ENCODE data around the gene NECTIN4.
"Not testable (repeated sequence)": the region's sequence is repeated elsewhere in the genome, so short reads cannot be mapped to it uniquely, and the experiment has no call there.

Gene NECTIN4

DNA sequence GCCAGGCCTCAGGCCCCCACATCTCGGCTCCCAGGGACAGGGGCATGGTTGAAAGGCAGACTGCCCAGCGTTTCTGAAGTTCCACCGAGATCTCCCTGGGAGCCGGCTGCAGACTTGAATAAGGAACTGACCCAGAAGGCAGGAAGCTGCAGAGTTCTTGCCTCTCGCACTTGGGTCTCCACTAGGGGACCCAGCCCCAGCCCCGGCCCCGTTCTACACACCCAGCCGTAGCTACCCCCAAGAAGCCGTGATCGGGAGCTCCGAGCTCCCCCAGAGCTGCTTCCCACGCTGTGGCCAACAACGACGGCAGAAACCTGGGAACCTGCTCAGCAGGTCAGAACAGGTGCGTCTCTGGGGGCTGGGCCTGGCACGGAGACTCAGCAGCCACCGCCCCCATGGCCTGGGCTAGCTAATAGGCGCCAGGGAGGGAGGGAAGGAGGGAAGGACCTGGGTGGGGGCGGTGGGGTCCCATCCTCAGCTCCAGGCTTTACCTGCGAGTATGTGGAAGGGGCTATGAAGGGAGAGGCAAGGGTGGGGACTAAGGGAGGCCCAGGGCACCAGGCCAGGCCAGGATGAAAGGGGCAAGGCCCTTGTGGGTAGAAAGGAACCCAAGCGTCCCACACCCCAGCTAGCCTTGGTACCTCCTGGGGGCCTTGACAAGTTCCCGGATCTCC, at the start of gene NECTIN4:
Gene NECTIN4 (minus strand): TSS at position 308 of the 674 bp plus-strand sequence. CDS start 262 bp downstream, at position 46.
- DNase-seq: no peak

DNA sequence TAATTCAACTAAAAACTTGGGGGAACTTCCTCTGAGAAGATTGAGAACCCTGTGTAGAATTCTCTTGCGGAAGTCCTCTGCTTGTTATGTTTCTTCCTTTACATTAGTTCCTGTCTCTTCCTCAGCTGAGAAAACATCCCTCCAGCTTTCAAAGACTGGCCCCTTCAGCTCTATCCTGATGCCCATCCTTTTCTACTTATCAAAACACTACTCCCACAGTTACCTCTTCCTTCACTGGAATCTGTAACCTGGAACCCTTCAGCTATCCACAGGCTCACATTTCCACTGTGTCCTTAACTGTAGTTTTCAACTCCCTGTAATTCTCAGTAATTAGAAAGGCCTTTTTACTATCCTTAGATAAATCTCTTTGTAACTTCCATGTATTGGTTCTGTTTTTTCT, 49.1 kb upstream of the NECTIN4 start:
- no peak for DNase-seq

DNA sequence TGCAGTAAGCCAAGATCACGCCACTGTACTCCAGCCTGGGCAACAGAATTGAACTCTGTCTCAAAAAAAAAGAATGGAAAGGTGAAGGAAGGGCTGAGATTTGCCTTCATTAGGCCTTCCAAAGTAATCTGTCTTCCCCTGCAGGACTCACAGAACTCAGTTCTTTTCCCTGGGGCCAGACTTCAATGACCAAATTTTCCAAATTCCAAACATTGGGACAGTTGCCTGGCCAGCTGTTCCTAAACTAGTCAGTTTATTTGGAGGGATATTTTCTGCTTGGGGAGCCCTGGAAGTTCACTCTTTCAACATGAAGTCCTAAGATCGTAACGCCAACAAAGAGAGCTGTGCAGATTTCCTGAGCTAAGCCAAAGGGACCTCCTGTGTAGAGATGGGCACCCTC, 48.5 kb upstream of the NECTIN4 start:
- no peak for DNase-seq

DNA sequence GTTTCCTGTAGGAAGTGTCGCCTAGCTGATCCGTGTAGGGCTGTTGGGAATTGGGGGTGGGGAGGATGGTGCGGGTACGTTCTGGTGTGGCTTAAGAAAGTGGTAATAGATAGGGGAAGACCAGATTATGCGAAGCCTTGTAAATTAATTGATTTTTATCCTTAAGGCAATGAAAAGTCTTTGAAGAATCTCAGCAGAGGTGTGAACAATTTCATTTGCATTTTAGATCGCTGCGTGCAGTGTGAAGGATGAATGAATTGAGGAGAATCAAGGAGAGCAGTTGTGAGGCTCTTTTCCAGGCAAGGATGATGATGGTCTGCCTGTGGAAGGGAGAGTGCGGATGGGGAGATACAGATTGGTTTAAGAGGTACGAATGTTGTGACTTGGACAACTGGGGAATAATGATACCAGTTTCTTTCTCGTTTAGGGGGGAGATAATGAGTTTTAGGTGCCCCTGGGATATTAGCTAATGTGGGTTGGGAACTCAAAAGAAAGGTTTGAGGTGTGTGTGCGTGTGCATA, 43.9 kb upstream of the NECTIN4 start:
- DNase-seq: no peak

DNA sequence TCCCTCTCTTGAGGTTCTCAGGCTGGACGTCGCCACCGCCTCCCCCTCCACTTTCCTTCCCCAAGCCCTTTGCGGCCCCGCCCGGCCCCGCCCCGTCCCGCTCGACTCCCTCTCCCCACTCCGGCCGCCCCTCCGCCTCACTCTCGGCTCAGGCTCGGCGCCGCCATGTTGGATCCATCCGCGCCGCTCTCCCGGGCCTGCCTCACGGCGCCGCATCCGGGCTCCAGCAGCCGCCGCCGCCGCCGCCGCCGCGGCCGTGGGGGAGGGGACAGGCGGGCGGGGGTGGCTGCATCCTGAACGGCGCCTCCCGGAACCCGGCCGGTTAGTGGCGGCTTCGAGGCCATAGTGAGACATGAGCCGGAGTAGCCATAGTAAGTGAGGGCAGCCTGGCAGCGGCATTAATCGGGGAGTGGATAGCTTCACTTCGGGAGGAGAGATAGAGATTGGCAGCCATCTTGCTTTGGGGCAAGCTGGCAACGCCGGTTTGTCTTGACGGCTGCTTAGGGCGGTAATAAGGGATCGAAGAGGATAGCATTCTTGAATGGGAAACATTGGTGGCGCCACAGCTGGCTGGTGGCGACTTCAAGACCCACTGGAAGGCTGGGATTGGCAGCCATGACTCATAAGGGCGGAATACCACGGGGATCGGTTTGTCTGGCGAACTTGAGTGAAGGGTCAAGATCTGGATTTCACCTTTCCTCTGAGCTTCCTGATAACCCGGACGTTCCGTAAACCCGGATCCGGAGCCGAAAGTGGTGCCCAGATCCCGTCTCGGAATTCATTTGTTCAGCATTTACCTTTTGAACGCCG, 43.3 kb upstream of the NECTIN4 start, which contains the start of gene DEDD:
Gene DEDD (minus strand): TSS at position 258 of the 810 bp plus-strand sequence. CDS start 8,205 bp downstream, outside the sequence.
- peak; percentile 94 for DNase-seq

DNA sequence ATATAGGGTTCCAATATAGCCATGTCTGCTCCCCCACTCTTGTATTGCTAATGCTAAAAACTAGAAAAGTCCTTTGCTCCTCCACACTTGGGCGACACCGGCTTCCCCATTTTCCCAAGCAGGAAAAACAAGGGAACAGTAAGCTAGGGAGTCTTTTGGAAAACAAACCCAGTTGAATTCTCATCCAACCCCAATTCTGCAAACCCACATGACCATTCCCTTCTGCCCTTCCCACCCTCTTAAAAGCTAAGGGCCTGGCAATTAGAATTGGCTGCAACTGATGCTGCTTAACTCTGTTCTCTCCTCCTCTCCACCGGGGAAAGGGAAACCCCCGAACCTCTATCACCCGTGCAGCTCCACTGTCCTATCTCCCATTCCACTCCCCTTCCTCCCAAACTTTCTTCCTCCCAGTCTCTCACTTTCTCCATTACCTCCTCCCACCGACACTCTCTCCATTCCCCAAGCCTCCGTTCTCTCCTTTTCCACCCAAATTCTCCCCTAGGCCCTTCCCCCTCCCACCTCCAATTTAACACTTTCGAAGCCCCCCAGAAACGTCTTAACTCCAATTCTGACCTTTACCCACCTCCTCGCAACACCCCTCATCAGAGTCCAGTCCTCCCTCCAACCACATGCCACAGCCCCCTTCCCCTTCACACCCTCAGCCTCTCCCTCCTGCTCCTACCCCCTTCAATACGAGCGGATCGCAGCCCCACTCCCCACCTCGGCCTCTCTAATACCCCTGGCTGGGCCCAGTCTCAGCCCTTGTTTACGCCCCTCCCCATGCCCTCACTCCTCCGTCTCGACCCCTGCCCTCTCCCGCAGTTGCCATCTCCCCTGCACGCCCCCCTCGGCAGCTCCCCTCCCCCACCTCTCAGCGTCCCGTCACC, 42.4 kb upstream of the NECTIN4 start:
- DNase-seq: no peak

DNA sequence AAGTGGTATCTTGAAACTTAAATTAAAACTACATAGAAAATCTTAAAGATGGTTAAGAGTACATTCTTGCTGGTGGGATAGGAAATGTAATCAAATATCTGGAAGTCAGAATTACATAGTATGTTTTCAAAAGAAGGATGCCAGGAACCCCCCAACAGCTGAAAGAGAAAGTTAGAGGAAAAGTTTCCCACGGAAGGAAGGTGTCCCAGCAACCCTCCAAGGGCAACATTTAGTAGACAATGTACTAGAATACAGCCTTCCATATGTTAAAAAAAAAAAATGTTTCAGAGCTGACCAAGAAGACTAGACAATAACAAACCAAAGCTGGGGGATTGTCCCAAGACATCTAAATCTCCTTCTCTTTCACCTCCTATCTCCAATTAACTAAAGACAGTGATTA, 40.9 kb upstream of the NECTIN4 start:
- no peak for DNase-seq

DNA sequence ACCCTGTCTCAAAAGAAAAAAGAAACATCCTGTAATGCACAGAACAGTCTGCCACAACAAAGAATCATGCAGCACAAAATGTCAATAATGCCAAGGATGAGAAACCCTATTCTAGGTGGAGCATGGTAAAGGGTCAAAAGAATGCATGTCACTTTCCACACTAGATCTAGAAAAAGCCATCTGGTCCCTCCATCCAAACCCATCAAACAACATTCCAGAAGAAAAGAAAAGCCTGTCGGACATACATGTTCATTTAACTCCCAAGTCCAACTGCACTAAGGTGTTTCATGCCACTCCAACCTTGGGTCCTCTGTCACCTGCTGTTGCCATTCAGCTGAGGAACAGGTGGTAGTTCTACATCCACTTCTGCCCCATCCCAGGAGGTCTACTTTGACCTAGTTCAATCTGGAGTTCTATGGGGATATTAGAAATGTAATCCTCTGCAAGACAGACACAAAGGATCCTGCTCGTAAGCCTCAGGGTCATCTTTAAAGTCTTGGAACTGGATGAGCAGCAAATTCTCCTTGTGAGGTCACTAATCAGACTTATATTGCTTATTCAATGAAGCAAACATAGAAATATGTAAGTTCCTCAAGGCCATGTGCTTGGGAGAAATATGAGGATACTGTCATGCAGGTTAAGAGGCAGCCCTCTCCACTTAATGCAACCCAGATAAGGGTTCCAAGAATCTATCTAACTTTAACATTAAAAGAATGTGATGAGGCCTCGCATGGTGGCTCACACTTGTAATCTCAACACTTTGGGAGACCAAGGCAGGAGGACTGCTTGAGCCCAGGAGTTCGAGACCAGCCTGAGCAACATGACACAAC, 39.4 kb upstream of the NECTIN4 start:
- DNase-seq: no peak

DNA sequence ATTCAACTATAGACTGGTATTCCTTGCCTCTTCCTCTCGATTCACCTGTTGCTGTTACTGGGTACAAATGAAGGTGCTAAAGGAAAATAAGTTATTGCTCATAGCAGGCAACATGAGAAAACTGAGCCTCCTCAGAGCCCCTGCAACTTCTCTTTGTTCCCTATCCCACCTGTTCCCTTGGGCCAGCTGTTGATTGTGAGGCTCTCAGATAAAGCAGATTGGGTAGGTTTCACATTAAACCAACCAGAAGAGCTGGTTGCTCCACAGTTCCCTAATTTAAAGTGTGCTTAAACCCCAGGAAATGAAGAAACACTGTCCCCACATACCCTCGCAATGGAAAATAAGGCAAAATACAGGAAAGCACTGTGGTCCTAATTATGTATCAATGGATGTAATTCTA, 38.3 kb upstream of the NECTIN4 start:
- no peak for DNase-seq

DNA sequence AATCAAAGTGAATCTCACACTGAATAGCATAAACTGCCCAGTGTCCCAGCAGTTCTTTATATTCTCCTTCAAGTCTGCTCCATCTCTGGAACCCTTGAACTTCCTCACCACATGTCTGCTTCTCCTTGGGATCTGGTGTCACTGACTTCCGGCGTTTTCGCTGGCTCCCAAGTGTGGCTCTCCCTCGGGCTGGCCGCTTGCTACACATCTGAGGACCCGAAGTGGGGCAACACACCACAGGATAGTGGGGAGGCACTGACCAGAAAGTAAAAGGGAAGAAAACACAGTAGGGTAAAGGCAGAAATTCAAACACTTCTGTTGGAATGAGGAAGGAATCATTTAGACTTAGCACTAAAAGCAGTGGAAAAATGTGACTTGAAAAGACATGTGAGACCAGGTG, 33.6 kb upstream of the NECTIN4 start:
- DNase-seq: no peak

DNA sequence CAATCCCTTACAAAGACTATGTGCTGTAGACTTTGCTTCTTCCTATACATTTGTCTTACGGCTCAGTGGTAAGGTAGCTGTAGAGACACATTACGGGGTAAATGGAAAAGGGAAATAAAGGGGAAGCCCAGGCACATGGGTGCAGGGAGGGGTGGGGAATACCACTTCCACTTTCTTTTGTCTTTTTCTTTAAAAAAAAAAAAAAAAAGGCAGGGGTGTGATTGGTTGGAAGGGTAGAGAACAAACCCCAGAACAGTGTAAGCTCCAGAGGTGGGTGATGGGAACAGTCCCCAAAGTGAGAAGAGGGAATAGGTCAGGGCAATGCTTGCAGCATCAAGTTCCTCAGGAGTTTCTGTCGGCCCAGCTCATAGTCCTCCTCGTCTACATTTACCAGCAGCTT, 32.5 kb upstream of the NECTIN4 start:
- no peak for DNase-seq

DNA sequence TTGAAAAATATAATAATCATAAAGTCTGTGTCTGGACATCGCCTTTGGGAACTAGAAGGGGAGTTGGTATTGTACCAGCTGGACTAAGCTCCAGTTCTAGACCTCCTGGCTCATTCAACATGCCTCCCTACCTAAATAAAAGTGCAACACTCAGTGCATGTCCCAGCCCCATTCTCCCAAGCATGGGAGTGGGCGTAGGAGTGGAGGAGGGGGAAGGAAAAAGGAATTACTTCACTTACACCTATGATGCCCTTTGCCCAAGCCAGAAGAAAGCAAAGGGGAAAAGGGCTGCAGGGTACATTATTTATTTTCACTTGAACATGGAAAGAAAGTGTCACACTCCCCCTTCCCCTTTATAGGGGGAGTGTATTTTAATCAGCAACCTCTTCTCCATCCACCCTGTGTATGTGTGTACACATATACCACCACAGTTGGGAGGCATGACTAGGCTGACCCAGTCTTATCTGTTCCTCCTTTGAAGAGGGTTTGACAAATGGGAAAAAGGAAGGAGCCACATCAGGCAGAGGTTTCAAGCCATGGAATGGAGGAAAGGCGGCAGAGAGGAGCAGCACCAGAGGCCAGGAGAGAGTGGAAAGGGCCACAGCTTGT, 31.8 kb upstream of the NECTIN4 start:
- no peak for DNase-seq

DNA sequence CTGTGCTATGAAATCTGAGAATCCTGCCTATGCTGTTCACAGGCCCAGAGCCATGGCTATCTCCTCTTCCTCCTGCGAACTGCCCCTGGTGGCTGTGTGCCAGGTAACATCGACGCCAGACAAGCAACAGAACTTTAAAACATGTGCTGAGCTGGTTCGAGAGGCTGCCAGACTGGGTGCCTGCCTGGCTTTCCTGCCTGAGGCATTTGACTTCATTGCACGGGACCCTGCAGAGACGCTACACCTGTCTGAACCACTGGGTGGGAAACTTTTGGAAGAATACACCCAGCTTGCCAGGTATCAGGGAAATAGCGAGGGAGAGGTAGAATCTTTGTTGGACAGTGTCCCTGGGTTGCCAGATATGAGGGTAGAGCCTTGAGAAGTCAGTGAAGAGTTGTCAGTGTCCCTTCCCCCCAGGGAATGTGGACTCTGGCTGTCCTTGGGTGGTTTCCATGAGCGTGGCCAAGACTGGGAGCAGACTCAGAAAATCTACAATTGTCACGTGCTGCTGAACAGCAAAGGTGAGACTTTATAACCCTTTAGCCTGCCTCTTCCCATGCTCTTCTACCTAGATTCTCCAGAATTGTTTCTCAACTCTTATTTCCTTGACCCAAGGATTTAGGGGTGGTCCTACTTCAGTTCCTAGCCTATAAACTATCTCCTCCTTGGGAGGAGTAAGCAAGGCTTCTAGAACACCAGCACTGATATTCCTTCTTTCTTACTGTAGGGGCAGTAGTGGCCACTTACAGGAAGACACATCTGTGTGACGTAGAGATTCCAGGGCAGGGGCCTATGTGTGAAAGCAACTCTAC, 29.9 kb upstream of the NECTIN4 start:
- no peak for DNase-seq

DNA sequence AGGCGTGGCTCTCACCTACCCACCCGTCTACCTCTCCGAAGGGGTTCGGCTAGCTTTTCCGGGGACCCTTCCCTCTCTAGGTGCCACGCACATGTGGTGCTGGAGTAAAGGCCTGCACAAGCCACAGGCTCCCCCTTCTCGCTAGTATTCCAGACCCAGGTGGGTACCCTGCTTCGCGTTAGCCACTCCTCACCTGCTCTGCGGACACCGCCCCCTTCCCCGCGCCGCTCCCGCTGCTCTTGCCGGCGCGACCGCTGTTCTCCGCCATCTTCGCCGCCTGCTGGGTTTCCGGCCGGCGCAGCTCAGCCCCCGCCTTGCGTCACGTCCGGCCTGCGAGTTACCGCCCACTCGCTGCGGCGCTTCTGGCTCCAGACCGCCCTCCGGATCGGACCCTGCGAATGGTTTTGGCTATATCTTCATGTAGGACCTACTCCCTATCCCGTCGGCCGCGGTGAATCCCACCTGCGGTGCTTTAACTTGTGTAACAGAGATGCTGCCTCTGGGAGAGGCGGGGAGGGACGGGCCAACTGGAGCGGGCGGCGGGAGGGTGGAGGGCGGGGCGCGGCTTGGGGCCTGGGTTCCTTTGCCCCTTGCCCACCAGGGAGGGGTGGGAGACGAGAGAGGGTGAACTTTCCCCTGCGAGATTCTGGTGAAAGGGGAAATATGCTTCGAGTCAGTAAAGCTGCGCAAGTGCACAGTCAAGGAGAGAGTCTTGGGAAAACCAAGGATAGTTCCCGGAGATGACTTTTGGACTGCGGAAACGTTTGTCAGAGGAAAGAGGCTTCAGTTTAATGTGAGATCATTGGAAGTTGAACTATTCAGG, 28.6 kb upstream of the NECTIN4 start, which contains the start of the genes NIT1 and PFDN2:
Gene NIT1 (plus strand): TSS at position 347 of the 823 bp plus-strand sequence. CDS start 72 bp downstream, at position 419.
Gene PFDN2 (minus strand): TSS at position 279 of the 823 bp plus-strand sequence. CDS start 11 bp downstream, at position 268.
- peak; percentile 37 for DNase-seq

DNA sequence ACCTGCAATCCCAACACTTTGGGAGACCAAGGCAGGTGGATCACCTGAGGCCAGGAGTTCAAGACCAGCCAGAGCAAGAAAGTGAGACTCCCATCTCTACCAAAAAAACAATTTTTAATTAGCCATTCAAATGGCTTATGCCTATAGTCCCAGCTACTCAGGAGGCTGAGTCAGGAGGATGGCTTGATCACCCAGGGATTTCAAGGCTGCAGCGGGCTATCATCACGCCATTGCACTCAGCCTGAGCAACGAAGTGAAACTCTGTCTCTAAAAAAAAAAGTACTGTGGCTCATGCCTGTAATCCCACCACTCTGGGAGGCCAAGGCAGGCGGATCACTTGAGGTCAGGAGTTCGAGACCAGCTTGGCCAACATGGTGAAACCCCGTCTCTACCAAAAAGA, 26.6 kb upstream of the NECTIN4 start:
- DNase-seq: not testable (repeated sequence)

DNA sequence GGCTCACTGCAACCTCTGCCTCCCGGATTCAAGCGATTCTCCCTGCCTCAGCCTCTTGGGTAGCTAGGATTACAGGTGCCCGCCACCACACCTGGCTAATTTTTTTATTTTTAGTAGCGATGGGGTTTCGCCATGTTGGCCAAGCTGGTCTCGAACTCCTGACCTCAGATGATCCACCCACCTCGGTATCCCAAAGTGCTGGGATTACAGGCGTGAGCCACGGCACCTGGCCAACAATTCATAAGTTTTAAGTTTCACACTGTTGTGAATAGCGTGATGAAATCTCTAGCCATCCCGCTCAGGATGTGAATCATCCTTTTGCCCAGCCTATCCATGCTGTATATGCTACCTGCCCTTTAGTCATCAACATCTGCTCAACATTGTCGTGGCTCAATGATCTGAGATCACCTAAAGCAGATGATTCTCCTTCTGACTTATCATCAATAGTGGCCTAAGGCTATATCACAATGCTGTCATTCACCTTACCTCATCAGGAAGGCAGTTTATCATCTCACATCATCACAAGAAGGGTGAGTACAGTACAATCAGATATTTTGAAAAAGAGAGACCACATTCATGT, 25.9 kb upstream of the NECTIN4 start:
- no peak for DNase-seq

DNA sequence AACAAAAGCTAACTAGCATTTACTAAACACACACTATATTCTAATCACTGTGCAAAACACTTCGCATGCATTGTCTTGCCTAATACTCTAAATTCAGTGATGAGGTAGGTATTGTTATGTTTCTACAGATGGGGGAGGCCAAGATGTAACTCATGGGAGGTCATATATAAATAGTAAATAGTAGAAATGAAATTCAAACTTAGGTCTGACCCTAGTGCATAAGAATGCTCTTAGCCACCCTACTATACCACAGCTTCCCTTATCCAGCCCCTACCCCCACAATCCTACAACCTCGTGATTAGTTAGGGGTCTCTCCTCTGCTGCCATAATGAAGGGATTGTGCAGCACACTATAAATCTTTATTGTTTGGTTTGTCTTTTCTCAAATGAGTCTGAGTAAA, 25.2 kb upstream of the NECTIN4 start:
- no peak for DNase-seq

DNA sequence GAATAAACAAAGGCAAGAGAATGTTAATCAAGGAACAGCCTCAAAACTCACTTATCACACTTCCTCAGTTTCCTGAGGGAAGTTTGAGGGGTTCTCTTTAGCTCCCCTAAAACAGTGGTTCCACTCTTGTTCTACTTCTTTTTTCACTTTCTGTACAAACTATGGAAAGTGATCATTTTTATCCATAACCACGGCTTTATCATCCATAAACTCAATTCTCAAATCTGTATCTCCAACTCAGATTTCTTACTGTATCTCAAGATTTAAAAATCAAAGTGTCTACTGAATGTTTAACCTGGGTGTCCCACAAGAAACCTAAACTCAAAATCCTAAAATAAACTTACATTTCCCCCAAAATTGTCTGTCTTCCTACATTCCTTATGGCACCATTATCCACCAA, 24.6 kb upstream of the NECTIN4 start:
- no peak for DNase-seq

DNA sequence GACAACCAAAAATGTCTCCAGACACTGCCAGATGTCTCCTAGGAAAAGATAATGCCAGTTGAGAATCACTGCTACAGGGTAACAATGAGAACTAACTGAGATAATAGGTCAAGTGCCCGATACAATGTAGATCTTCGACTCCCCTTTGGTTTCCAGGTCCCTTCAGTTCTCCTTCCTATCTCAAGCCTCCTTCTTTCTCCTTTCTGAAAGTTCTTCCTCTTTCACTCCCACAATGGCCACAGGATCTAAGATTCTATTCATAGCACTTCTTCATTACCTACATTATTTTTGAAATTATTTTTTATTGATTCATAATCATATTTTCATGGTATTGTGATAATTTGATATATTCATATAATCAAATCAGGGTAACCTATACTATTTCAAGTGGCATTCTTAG, 22.2 kb upstream of the NECTIN4 start:
- no peak for DNase-seq
